ENCODE results near the gene SNX2.
"Not testable (repeated sequence)": the region's sequence is repeated elsewhere in the genome, so short reads cannot be mapped to it uniquely, and the experiment has no call there.

The SNX2 gene

GRCh38 chr5:122760236-122760635 is 14.6 kb upstream of the SNX2 start:
- no CpG with 5 or more reads among the region's 2 CpGs for WGBS (ENCODE audit: extremely low coverage, insufficient coverage, insufficient read length)
- H4K91ac ChIP-seq (ENCODE audit: low read depth, low read length), result no peak overlapping the region
- H2BK120ac ChIP-seq (ENCODE audit: insufficient read depth, low read length, poor library complexity), result no peak overlapping the region
- H3K4me2 ChIP-seq (ENCODE audit: low read length), result no peak overlapping the region
- no peaks in the 10 kb centered on the region for H3K36me3 ChIP-seq (ENCODE audit: control insufficient read depth in 1 of 2, insufficient read depth in 2 of 2, low read length in 2 of 2)
- no peak overlapping the region for H3K4ac ChIP-seq (ENCODE audit: low read depth, low read length)
- H3K14ac ChIP-seq (ENCODE audit: low read length), result no peak overlapping the region
- H2BK5ac ChIP-seq (ENCODE audit: low read depth, low read length, poor library complexity), result no peak overlapping the region
- H3K18ac ChIP-seq (ENCODE audit: low read length), result no peak overlapping the region
- no peak overlapping the region for H4K8ac ChIP-seq (ENCODE audit: low read depth, low read length)
- no peak overlapping the region for H3K9ac ChIP-seq (ENCODE audit: low read length)
- H3K27me3 ChIP-seq (ENCODE audit: insufficient read depth, low read length), result no peaks in the 10 kb centered on the region
- DNase-seq, result no peak
- no peaks in the 10 kb centered on the region for H3K9me3 ChIP-seq (ENCODE audit: insufficient read depth, low read depth, low read length)
- H2BK12ac ChIP-seq (ENCODE audit: low read length), result no peak overlapping the region
- no peaks in the 10 kb centered on the region for H3K79me2 ChIP-seq (ENCODE audit: control insufficient read depth, insufficient read depth, low read length, poor library complexity)
- no peak overlapping the region for H3K23ac ChIP-seq (ENCODE audit: low read length)
- H4K12ac ChIP-seq (ENCODE audit: low read depth, low read length), result no peak overlapping the region
- peaks cover 2% of the 10 kb centered on the region in 2 experiments for H3K4me1 ChIP-seq (ENCODE audit: control insufficient read depth in 1 of 2, insufficient read depth in 2 of 2, low read length in 2 of 2)
- no peak overlapping the region for H2AFZ ChIP-seq (ENCODE audit: insufficient read depth, low read length, poor library complexity)
- no peak overlapping the region for H2AK5ac ChIP-seq (ENCODE audit: low read length)
- peaks cover 2% of the 10 kb centered on the region for H3K79me1 ChIP-seq (ENCODE audit: low read length)
- H3K27ac ChIP-seq (ENCODE audit: low read depth, low read length), result no peak overlapping the region
- no peak overlapping the region for H3K4me3 ChIP-seq (ENCODE audit: low read depth, low read length)

GRCh38 chr5:122761115-122761514 is 13.8 kb upstream of the SNX2 start:
- Histone ChIP-seq H3K27ac (ENCODE audit: low read depth, low read length) (no peak overlapping the region), H4K12ac (ENCODE audit: low read depth, low read length) (no peak overlapping the region), H3K4ac (ENCODE audit: low read depth, low read length) (no peak overlapping the region), H3K18ac (ENCODE audit: low read length) (no peak overlapping the region), H3K4me1 (ENCODE audit: control insufficient read depth in 1 of 2, insufficient read depth in 2 of 2, low read length in 2 of 2) (peaks cover 2% of the 10 kb centered on the region in 2 experiments), H3K79me1 (ENCODE audit: low read length) (no peaks in the 10 kb centered on the region), H3K4me3 (ENCODE audit: low read depth, low read length) (no peak overlapping the region), H3K9me3 (ENCODE audit: insufficient read depth, low read depth, low read length) (no peaks in the 10 kb centered on the region), H2BK120ac (ENCODE audit: insufficient read depth, low read length, poor library complexity) (no peak overlapping the region), H2BK5ac (ENCODE audit: low read depth, low read length, poor library complexity) (no peak overlapping the region), H3K14ac (ENCODE audit: low read length) (no peak overlapping the region), H3K4me2 (ENCODE audit: low read length) (no peak overlapping the region), H3K36me3 (ENCODE audit: control insufficient read depth in 1 of 2, insufficient read depth in 2 of 2, low read length in 2 of 2) (no peaks in the 10 kb centered on the region), H3K79me2 (ENCODE audit: control insufficient read depth, insufficient read depth, low read length, poor library complexity) (no peaks in the 10 kb centered on the region), H3K9ac (ENCODE audit: low read length) (no peak overlapping the region), H2AFZ (ENCODE audit: insufficient read depth, low read length, poor library complexity) (no peak overlapping the region), H3K27me3 (ENCODE audit: insufficient read depth, low read length) (no peaks in the 10 kb centered on the region), H2AK5ac (ENCODE audit: low read length) (no peak overlapping the region), H3K23ac (ENCODE audit: low read length) (no peak overlapping the region), H4K8ac (ENCODE audit: low read depth, low read length) (no peak overlapping the region), H4K91ac (ENCODE audit: low read depth, low read length) (no peak overlapping the region), H2BK12ac (ENCODE audit: low read length) (no peak overlapping the region)
- no CpG with 5 or more reads among the region's 1 CpG for WGBS (ENCODE audit: extremely low coverage, insufficient coverage, insufficient read length)
- no peak for DNase-seq

- WGBS (ENCODE audit: extremely low coverage, insufficient coverage, insufficient read length), result no CpG with 5 or more reads among the region's 5 CpGs
- H3K27ac ChIP-seq (ENCODE audit: low read depth, low read length), result not testable (repeated sequence)
Observed at GRCh38 chr5:122761896-122762295, 13.0 kb upstream of the SNX2 start.

GRCh38 chr5:122766130-122766529 is 8.8 kb upstream of the SNX2 start:
- H3K79me2 ChIP-seq (ENCODE audit: control insufficient read depth, insufficient read depth, low read length, poor library complexity), result no peaks in the 10 kb centered on the region
- H4K8ac ChIP-seq (ENCODE audit: low read depth, low read length), result no peak overlapping the region
- H3K4me3 ChIP-seq (ENCODE audit: low read depth, low read length), result no peak overlapping the region
- no peaks in the 10 kb centered on the region for H3K27me3 ChIP-seq (ENCODE audit: insufficient read depth, low read length)
- H3K9ac ChIP-seq (ENCODE audit: low read length), result no peak overlapping the region
- no peak overlapping the region for H3K18ac ChIP-seq (ENCODE audit: low read length)
- no peak overlapping the region for H3K14ac ChIP-seq (ENCODE audit: low read length)
- no peak overlapping the region for H2BK5ac ChIP-seq (ENCODE audit: low read depth, low read length, poor library complexity)
- H3K79me1 ChIP-seq (ENCODE audit: low read length), result no peaks in the 10 kb centered on the region
- H2AK5ac ChIP-seq (ENCODE audit: low read length), result no peak overlapping the region
- H3K36me3 ChIP-seq (ENCODE audit: control insufficient read depth in 1 of 2, insufficient read depth in 2 of 2, low read length in 2 of 2), result no peaks in the 10 kb centered on the region
- H4K91ac ChIP-seq (ENCODE audit: low read depth, low read length), result no peak overlapping the region
- no peak overlapping the region for H3K27ac ChIP-seq (ENCODE audit: low read depth, low read length)
- H3K23ac ChIP-seq (ENCODE audit: low read length), result no peak overlapping the region
- H3K4me1 ChIP-seq (ENCODE audit: control insufficient read depth in 1 of 2, insufficient read depth in 2 of 2, low read length in 2 of 2), result no peaks in the 10 kb centered on the region
- no peak for DNase-seq
- no peak overlapping the region for H3K4ac ChIP-seq (ENCODE audit: low read depth, low read length)
- H2AFZ ChIP-seq (ENCODE audit: insufficient read depth, low read length, poor library complexity), result no peak overlapping the region
- no peaks in the 10 kb centered on the region for H3K9me3 ChIP-seq (ENCODE audit: insufficient read depth, low read depth, low read length)
- H4K12ac ChIP-seq (ENCODE audit: low read depth, low read length), result no peak overlapping the region
- H2BK12ac ChIP-seq (ENCODE audit: low read length), result no peak overlapping the region
- no peak overlapping the region for H2BK120ac ChIP-seq (ENCODE audit: insufficient read depth, low read length, poor library complexity)
- H3K4me2 ChIP-seq (ENCODE audit: low read length), result no peak overlapping the region

More at GRCh38 chr5:122761896-122762295, 13.0 kb upstream of the SNX2 start:
- not testable (repeated sequence) for H3K4me1 ChIP-seq (ENCODE audit: control insufficient read depth in 1 of 2, insufficient read depth in 2 of 2, low read length in 2 of 2); H3K4me2 ChIP-seq (ENCODE audit: low read length); H3K79me2 ChIP-seq (ENCODE audit: control insufficient read depth, insufficient read depth, low read length, poor library complexity); H4K12ac ChIP-seq (ENCODE audit: low read depth, low read length); H3K18ac ChIP-seq (ENCODE audit: low read length); H3K4me3 ChIP-seq (ENCODE audit: low read depth, low read length); H2BK12ac ChIP-seq (ENCODE audit: low read length); H4K91ac ChIP-seq (ENCODE audit: low read depth, low read length); H3K9ac ChIP-seq (ENCODE audit: low read length); H3K27me3 ChIP-seq (ENCODE audit: insufficient read depth, low read length); H3K4ac ChIP-seq (ENCODE audit: low read depth, low read length); H3K79me1 ChIP-seq (ENCODE audit: low read length); H3K14ac ChIP-seq (ENCODE audit: low read length); H2BK120ac ChIP-seq (ENCODE audit: insufficient read depth, low read length, poor library complexity); H3K36me3 ChIP-seq (ENCODE audit: control insufficient read depth in 1 of 2, insufficient read depth in 2 of 2, low read length in 2 of 2); H2BK5ac ChIP-seq (ENCODE audit: low read depth, low read length, poor library complexity); H3K23ac ChIP-seq (ENCODE audit: low read length); H4K8ac ChIP-seq (ENCODE audit: low read depth, low read length); H3K9me3 ChIP-seq (ENCODE audit: insufficient read depth, low read depth, low read length); H2AK5ac ChIP-seq (ENCODE audit: low read length); H2AFZ ChIP-seq (ENCODE audit: insufficient read depth, low read length, poor library complexity)
- peak; percentile 62 to 64 for DNase-seq

Measured in trophoblast cell (in vitro differentiated cells and primary cell).